ENCODE measurements around the gene SOX15. TPM values are rescaled to one million over a fixed set of nuclear protein-coding genes. Genes with fewer than 3 reads are reported as not detected.

Gene SOX15
- total RNA-seq, 1 experiment from 2014 or later, result 6.3 TPM

- Histone ChIP-seq H3K27ac (ENCODE audit: low read length) (no peak overlapping the region), H3K4me1 (ENCODE audit: insufficient read depth, low read length) (peaks cover 13% of the 10 kb centered on the region), H3K9me3 (ENCODE audit: low read length) (no peaks in the 10 kb centered on the region), H3K9ac (ENCODE audit: low read length) (no peak overlapping the region), H2AFZ (ENCODE audit: low read length) (no peak overlapping the region), H3K79me2 (ENCODE audit: low read length) (no peaks in the 10 kb centered on the region), H3K27me3 (ENCODE audit: low read length) (no peaks in the 10 kb centered on the region), H3K4me3 (ENCODE audit: low read length) (no peak overlapping the region), H3K4me2 (ENCODE audit: low read length) (no peak overlapping the region), H3K9me2 (replicated peaks; ENCODE audit: low read length) (no peaks in the 10 kb centered on the region), H4K20me1 (ENCODE audit: low read length) (no peaks in the 10 kb centered on the region), H3K36me3 (ENCODE audit: low read depth, low read length) (no peaks in the 10 kb centered on the region), H3F3A (ENCODE audit: low read length, unreplicated experiment) (no peaks in the 10 kb centered on the region)
- CTCF ChIA-PET, result no interaction called here
- TF ChIP-seq EZH2 (IDR thresholded peaks at IDR 0.05; ENCODE audit: low read length, unreplicated experiment) (no peak), EZH2phosphoT487 (IDR thresholded peaks at IDR 0.05; ENCODE audit: borderline replicate concordance, low read length) (no peak)
- TF ChIP-seq, protein P1, sequence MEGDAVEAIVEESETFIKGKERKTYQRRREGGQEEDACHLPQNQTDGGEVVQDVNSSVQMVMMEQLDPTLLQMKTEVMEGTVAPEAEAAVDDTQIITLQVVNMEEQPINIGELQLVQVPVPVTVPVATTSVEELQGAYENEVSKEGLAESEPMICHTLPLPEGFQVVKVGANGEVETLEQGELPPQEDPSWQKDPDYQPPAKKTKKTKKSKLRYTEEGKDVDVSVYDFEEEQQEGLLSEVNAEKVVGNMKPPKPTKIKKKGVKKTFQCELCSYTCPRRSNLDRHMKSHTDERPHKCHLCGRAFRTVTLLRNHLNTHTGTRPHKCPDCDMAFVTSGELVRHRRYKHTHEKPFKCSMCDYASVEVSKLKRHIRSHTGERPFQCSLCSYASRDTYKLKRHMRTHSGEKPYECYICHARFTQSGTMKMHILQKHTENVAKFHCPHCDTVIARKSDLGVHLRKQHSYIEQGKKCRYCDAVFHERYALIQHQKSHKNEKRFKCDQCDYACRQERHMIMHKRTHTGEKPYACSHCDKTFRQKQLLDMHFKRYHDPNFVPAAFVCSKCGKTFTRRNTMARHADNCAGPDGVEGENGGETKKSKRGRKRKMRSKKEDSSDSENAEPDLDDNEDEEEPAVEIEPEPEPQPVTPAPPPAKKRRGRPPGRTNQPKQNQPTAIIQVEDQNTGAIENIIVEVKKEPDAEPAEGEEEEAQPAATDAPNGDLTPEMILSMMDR (conservative IDR thresholded peaks at IDR 0.05; ENCODE audit: low read depth, low read length), result no peak
- intact Hi-C loops (cut with micrococcal nuclease), result no loop called here
- POLR2A ChIA-PET (ENCODE audit: unreplicated experiment), result no interaction called here
- ATAC-seq (no peak), DNase-seq (no peak)
- no TSS peak for BruUV-seq (replicated peaks)
Observed at GRCh38 chr17:7553356-7553755, 36.5 kb downstream of the SOX15 start.

GRCh38 chr17:7552621-7553051 lies 37.3 kb downstream of the SOX15 start:
- Histone ChIP-seq H3K79me2 (ENCODE audit: low read length) (no peaks in the 10 kb centered on the region), H3K9me3 (ENCODE audit: low read length) (no peaks in the 10 kb centered on the region), H3F3A (ENCODE audit: low read length, unreplicated experiment) (no peaks in the 10 kb centered on the region), H3K4me2 (ENCODE audit: low read length) (no peak overlapping the region), H4K20me1 (ENCODE audit: low read length) (no peaks in the 10 kb centered on the region), H2AFZ (ENCODE audit: low read length) (no peak overlapping the region), H3K27me3 (ENCODE audit: low read length) (no peaks in the 10 kb centered on the region), H3K36me3 (ENCODE audit: low read depth, low read length) (no peaks in the 10 kb centered on the region), H3K27ac (ENCODE audit: low read length) (no peak overlapping the region), H3K4me1 (ENCODE audit: insufficient read depth, low read length) (peaks cover 9% of the 10 kb centered on the region; the same call in 1 of the 2 replicates), H3K9ac (ENCODE audit: low read length) (no peak overlapping the region), H3K9me2 (replicated peaks; ENCODE audit: low read length) (no peaks in the 10 kb centered on the region), H3K4me3 (ENCODE audit: low read length) (no peak overlapping the region)
- ATAC-seq, result no peak
- no peak for DNase-seq
- no peak for TF ChIP-seq EZH2 (IDR thresholded peaks at IDR 0.05; ENCODE audit: low read length, unreplicated experiment)
- TF ChIP-seq, protein P1 (conservative IDR thresholded peaks at IDR 0.05; ENCODE audit: low read depth, low read length), result no peak
- TF ChIP-seq EZH2phosphoT487 (IDR thresholded peaks at IDR 0.05; ENCODE audit: borderline replicate concordance, low read length), result no peak
- BruUV-seq (replicated peaks), result no TSS peak
- CTCF ChIA-PET, result no interaction called here
- POLR2A ChIA-PET (ENCODE audit: unreplicated experiment), result no interaction called here
- intact Hi-C loops (cut with micrococcal nuclease), result no loop called here

- Histone ChIP-seq H3K9ac (ENCODE audit: low read length) (no peak overlapping the region), H3K4me2 (ENCODE audit: low read length) (no peak overlapping the region), H3K9me2 (replicated peaks; ENCODE audit: low read length) (no peaks in the 10 kb centered on the region), H3K36me3 (ENCODE audit: low read depth, low read length) (no peaks in the 10 kb centered on the region), H3K27me3 (ENCODE audit: low read length) (no peaks in the 10 kb centered on the region), H3K4me1 (ENCODE audit: insufficient read depth, low read length) (peaks cover 9% of the 10 kb centered on the region; the same call in 1 of the 2 replicates), H3K4me3 (ENCODE audit: low read length) (no peak overlapping the region), H3K27ac (ENCODE audit: low read length) (no peak overlapping the region), H3K79me2 (ENCODE audit: low read length) (no peaks in the 10 kb centered on the region), H4K20me1 (ENCODE audit: low read length) (no peaks in the 10 kb centered on the region), H2AFZ (ENCODE audit: low read length) (no peak overlapping the region), H3F3A (ENCODE audit: low read length, unreplicated experiment) (no peaks in the 10 kb centered on the region), H3K9me3 (ENCODE audit: low read length) (no peaks in the 10 kb centered on the region)
- DNase-seq, result no peak
- ChIA-PET POLR2A (ENCODE audit: unreplicated experiment) (no interaction called here), CTCF (no interaction called here)
- no TSS peak for BruUV-seq (replicated peaks)
- TF ChIP-seq EZH2 (IDR thresholded peaks at IDR 0.05; ENCODE audit: low read length, unreplicated experiment) (no peak), EZH2phosphoT487 (IDR thresholded peaks at IDR 0.05; ENCODE audit: borderline replicate concordance, low read length) (no peak)
- TF ChIP-seq, protein P1 (conservative IDR thresholded peaks at IDR 0.05; ENCODE audit: low read depth, low read length), result no peak
- ATAC-seq, result no peak
- intact Hi-C loops (cut with micrococcal nuclease), result no loop called here
Observed at GRCh38 chr17:7551396-7551795, 38.5 kb downstream of the SOX15 start.
